COLO829 (cell line): ENCODE results near the gene PODXL.
A peak's percentile ranks its signal among the peaks of the same experiment; 100 is the strongest.
"Not testable (repeated sequence)": the region's sequence is repeated elsewhere in the genome, so short reads cannot be mapped to it uniquely, and the experiment has no call there.

Source experiments
- DNase-seq: peaks from one replicate; pipeline ENCODE4 v3.0.0; 2012; ENCODE audit warnings: low spot score

The PODXL gene

DNA sequence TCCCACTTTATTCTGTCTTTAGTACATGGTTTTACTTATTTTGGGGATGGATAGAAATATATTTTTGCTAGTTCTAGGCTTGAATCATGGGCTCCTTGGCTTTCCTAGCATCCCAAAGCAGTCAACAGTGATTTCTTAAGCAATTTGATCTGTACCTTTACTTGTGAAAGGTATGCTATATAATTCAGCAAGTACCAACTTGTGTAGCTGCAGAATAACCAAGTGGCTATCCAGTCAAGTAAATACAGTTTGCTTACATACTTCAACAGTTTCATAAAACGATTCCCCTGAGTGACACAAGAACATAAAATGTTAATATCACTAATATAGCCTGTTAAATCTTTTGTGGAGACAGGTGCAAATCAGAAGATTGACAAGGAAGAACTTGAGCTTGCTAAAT lies 67.2 kb downstream of the PODXL start:
- DNase-seq: no peak

DNA sequence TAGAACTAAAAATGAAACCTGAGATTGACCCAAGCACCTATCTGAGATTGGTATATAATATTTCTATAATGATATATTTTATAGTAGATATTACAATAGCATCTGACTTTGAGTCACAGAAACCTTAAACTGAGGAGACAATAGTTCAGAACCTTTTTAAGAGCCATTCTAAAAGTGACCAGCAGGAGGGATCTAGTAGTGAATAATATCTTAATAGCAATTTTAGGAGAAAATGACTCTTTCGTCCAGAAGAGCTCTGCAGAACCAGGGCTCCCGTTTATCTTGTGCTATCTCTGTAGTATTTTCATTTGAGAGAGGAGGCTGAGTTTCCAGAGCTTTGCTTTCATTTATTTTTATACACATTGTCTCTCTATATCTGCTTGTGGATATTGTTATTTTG lies 68.1 kb downstream of the PODXL start:
- DNase-seq: no peak

DNA sequence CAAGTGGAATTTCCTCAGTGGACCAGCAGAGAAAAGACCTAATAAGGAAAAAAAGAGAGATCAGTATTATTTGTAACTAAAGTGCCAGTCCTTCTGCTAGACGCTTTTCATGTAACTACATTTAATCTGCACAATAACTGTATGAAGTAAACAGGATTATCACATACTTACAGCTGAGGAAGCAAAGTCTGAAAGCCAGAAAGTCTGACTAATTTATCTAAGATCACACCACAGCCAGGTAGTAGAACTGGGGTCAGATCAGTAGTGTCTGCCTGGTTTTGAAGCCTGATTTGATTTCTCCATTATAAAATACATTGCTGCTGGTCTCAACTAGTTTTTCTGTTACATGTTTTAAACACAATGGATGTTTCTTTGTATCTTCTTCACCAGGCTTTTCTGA lies 69.2 kb downstream of the PODXL start:
- no peak for DNase-seq

DNA sequence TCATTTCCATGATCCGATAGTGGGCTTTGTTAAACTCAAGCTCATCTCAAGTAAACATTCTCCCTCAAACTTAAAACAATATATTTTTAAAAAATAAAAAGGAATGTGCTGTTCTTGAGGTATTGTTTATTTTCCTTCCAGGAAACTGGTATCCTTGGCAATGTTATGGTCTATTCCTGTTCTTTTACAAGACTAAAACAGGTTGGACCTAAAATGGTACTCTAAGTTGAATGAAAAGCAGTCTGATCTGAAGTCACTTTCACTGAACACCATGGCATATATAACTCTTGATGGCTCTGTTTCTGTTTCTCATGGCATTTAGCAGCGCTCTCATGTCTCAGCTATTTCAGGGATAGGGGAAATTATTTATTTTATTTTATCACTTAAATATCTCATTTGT lies 70.1 kb downstream of the PODXL start:
- DNase-seq: no peak

DNA sequence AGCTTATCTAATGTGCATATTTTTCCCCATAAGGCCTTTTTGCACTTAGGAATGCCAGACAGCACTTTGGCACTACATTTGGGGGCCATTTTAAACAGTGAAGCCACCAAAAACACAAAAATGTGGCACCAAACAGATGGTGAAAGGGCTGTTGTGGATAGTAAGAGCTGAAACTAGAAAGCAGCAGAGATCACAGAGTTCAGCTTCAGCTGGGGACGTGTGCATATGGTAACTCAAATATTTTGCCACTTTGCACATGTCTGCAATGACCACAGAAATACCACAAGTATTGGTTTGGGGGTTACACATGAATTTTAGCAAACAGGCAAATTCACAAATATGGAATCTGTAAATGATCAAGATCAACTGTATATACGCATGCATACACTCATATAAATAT lies 72.8 kb downstream of the PODXL start:
- no peak for DNase-seq

DNA sequence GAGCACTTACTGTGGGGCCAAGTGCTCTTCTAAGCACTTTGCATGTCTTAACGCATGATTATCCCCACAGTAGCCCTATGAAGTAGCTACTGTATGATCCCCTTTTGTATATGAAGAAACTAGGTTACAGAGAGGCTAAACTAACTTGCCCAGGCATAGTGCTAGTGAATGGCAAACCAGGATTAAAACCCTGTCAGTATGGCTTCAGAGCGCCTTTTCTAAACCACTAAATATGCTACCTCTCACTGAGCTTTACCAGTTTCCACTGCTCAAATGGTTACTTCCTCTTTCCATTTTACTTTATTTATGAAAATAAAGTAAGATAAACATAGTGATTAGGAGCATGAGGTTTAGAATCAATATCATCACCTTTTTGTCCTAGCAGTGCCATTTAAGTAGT lies 73.6 kb downstream of the PODXL start:
- no peak for DNase-seq

DNA sequence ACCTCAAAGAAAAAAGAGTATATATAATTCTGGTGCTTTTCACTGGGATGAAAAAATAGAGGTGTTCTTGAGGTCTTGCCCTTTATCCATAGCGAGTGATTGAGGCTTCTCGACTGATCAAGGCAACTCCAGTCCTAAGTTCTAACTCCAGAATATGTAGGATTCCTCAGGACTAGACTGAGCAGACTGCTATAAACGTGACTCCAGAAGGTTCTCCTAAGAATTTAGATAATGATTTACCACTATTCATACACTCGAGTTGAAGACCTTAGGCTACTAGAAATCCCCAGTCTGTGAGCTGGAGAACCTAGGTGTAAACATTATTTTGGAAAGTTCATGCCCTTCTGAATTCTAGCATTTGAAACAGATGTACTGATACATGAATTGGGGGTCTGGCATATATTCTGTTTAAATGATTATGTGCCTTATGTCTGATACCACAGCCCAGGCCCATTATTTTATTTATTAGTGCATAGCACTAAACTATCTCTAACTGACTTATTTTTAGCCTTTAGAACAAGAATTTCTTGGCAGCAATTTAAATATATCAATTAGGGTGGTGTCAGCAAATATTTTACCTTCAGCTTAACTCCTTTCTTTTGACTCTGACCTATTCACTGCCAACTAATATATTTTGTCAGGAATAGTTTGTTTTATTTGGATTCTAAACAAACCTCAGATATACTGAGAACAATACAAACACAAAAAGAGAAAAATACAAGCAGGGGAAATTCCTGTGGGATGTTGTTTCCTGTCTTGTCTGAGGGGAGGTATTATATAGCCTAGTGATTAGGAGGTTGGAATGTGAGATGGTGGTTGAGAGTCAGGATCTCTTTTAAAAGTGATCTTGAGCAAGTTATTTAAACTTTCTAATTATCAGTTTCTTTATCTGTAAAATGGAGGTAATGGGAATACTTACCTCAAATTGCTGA lies 75.8 kb downstream of the PODXL start:
- peak; percentile 42 for DNase-seq

DNA sequence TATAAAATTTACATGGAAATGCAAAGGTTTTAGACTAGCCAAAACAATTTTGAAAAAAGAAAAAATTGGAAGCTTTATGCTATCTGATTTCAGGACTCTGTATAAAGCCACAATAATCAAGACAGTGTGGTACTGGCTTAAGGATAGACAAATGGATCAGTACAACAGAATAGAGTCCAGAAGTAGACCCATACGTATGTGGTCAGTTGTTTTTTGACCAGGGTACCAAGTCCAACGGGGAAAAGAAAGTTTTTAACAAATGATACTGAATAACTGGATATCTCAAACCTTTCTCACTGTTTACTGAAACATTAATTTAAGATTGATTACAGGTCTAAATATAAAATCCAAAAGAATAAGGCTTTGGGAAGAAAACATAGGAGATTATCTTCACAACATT lies 79.7 kb downstream of the PODXL start:
- no peak for DNase-seq

DNA sequence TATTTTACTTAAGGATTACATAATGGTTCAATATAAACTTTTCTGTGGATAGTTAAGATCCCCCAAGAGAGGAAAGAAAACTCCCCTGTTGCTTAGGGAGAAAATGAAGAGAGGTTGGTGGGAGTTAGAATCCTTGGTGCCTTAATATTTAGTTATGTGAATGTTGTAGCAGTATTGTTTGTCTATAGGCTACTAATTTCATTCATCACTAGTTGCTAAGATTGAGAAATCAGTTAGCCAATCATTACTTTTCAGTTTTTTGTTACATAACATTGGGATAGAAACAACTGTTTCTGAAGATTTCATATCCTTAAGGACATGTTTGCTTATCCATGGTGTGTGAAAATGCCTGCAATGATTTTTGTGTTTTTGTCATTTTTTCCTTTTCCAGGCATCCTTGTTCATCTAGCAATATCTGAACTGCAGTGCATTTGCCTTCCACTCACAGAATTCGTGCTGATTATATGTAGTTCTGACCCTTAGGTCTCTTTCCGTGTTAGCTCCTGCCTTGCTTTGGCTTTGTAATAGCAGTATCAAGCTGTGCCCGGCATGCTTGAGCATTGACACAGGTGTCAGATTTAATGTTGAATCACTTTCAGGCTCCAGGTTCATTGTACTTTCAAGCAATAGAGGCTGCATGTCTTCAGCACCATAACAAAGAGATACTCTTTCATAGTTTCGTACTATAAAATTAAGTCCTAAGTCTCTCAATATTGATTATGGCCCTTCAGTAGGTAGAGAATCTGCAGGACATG lies 85.0 kb downstream of the PODXL start:
- no peak for DNase-seq

DNA sequence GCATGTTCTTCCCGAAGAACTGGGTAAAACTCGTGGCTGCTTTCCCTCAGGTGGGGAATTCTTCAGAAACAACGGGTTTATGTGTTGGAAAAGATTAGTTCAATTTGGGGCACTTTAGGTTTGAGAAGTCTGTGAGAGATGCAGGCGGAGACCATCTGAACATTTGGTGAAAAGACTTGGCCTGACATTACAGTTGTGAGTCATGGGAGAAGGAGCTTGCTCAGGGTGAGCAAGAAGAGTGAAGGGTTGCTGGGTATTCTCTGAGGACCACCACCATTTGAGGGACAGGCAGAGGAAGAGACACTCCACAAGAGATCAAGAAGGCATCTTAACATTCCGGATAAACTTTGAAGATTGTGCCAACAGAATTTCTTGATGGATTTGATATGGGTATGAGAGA lies 88.6 kb downstream of the PODXL start:
- DNase-seq: no peak

DNA sequence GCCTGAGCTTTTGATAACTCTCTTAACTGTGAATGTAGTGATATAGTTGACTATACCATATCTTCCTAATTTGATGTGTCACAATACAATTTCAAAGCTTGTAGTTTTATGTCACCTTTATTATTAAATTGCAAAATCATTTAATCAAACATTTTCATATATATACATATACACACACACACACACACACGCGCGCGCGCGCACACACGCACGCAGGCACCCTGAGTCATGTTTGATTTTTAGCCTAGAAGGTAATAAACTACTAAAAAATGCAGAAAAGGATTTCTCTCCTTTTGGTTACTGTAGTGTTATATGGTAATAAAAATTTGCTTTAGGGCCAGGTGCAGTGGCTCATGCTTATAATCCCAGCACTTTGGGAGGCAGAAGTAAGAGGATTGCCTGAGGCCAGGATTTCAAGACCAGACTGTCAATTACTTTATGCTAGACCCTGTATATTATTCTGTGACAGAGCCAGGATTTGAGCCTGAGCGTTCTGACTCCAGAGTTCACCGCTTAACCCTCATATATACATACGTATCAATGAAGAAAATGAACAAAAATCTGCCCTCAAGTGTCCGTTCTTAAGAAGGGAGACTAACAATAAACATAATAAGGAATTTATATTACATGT lies 89.6 kb downstream of the PODXL start:
- DNase-seq: no peak

DNA sequence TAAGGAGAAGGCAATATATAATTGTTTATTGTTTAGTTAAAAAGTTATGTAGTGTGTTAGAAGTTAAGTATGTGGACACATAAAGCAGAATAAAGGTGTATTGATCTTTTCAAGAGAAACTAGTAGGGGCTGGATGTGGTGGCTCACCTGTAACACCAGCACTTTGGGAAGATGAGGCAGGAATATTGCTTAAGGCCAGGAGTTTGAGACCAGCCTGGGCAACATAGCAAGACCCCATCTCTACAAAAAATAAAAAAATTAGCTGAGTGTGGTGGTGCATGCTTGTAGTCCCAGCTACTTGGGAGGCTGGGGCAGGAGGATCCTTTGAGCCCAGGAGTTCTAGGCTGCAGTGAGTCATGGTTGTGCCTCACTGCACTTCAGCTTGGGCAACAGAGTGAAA lies 93.7 kb downstream of the PODXL start:
- not testable (repeated sequence) for DNase-seq

DNA sequence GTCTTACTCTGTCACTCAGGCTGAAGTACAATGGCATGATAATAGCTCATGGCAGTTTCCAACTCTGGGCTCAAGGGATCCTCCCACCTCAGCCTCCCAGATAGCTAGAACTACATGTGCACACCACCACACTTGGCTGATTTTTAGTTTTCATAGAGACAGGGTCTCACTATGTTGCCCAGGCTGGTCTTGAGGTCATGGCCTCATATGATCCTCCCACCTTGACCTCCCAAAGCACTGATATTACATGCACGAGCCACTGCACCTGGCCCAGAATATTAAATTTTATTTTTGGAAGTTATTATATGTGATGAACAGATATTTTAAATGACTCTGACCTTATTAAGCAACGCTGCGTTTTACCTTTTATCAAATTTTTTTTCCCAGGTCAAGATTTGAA lies 94.4 kb downstream of the PODXL start:
- no peak for DNase-seq

DNA sequence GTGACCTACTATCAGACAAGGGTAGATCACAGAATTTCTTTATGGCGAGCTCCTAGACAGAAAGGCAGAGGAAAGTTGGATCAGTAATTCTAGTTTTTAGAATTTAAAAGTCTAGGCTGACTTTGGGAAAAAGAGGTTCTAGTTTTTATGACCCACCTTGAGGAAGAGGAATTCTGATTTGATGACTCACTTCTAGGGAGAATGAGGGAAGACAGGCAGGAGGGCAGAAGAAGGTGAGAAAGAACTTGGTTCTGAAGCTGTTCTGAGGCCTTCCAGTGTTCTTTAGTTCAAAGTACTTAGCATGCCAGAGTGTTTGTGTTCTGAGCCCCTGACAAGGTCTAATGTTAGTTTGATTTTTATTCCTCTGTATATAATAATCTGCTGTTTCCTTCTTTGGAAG lies 97.2 kb downstream of the PODXL start:
- no peak for DNase-seq

DNA sequence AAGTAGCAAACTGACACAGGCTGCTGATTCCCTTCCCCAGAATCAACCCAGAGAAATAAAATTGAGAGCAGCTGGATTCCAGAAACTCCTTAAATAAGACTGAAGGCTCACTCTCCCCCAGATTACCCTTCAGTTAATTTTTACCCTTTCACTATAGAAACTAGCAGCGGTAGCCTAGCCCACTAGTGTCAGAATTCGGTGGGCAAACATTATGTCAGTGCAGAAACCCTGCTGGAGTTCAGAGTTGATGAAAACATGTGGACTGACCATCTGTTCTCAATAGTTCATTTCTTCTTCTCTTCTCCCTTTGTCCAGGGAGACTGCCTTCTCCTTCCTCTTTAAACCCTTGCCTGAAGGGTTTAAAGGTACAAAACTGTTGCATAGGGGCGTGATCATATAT lies 100.1 kb downstream of the PODXL start:
- DNase-seq: no peak

DNA sequence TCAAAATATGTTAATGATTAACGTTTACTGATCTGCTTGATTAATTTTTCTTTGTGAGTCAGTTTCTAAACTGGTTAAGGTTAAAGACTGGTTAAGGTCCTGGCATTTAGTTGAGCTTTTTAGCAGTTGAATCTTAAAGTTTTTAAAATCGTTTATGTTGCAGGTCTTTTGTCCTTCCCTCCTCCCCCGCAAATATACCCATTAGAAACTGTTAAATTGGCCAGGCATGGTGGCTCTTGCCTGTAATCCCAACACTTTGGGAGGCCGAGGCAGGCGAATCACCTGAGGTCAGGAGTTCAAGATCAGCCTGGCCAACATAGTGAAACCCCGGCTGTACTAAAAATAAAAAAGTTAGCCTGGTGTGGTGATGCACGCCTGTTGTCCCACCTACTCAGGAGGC lies 100.9 kb downstream of the PODXL start:
- DNase-seq: no peak

DNA sequence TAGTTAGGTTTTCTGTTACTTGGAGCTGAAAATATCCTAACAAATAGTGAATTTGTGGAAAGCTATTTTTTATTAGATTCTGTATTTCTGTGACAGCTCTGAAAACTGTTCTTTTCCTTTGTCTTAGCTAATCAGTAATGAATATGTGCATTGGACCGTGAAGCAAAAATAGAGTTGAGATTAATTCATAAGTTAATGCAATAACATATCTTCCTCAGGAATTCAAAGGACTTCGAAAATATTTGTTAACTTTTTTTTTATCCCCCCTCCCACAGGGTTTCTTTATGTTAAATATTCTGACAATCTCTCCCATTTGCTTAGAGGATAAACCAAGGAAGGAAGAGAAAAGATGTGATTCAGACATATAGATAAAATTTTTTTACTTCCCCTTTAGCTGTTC lies 101.4 kb downstream of the PODXL start:
- DNase-seq: no peak

DNA sequence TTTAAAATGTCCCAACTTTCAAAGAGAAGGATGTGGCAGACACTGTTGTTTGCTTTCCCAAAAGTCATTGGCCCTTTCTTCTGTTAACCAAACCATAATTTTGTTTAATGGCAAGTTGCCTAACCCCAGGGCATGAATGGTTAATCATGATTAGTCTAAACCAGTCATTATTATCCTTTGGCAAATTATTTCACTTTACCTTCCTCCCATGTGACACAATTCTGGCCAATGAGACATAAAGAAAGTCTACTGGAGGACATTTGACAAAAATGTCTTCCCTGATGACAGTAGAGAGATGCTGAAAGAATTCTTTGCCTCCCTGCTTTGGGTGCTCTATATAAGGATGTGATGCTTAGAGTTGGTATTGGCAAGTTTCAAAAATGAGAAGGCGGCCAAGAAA lies 101.9 kb downstream of the PODXL start:
- no peak for DNase-seq
